ENCODE data around the gene OARD1. TPM values are rescaled to one million over a fixed set of nuclear protein-coding genes. Genes with fewer than 3 reads are reported as not detected.
"Not testable (repeated sequence)": the region's sequence is repeated elsewhere in the genome, so short reads cannot be mapped to it uniquely, and the experiment has no call there.

The OARD1 gene
- total and polyA plus RNA-seq, 2 donors (not counting 1 experiment from before 2014, with no cell fraction given): 9.6 to 52.5 TPM

DNA sequence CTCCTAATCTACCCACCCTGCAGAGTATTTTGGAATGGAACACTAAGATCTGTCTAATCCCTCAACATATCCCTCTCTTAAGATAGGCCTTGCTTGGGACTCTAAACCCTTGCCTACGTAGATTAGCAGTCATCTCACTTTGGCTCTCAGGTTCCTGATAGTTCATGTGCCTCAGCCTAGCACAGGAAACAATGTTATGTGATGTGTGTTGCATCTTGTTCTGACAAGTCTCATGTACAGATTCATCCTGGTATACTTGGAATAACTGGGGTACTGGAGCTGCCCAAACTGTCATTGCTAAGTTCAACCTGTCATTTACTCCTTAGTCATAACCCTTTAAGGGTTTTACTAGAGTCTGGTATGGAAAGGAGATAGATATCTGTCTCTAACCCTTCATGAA is 47.9 kb upstream of the OARD1 start:
- ChIA-PET CTCF (no interaction called here), POLR2A (no interaction called here)
- WGBS (ENCODE audit: insufficient coverage): no CpG with 5 or more reads among the region's 1 CpG

GRCh38 chr6:41119508-41119907 is 47.4 kb upstream of the OARD1 start:
- Histone ChIP-seq H3K9me3 (ENCODE audit: control extremely low read depth in 1 of 3, control insufficient read depth in 2 of 3, insufficient read depth in 1 of 3, low read length in 2 of 3) (no peaks in the 10 kb centered on the region), H3K4me3 (ENCODE audit: control extremely low read depth in 1 of 5, extremely low read depth in 1 of 5, insufficient read depth in 1 of 5, low read depth in 2 of 5, low read length in 4 of 5) (no peak overlapping the region), H3K27me3 (replicated peaks in 1 of 4; ENCODE audit: control extremely low read depth in 1 of 4, control insufficient read depth in 3 of 4, insufficient read depth in 4 of 4, low read length in 3 of 4) (no peaks in the 10 kb centered on the region), H3K27ac (ENCODE audit: low read length in 2 of 2) (no peak overlapping the region), H3K4me1 (ENCODE audit: control insufficient read depth in 2 of 2, insufficient read depth in 2 of 2, low read length in 2 of 2) (no peaks in the 10 kb centered on the region), H3K79me2 (ENCODE audit: control insufficient read depth, insufficient read depth, low read length) (no peaks in the 10 kb centered on the region), H3K9ac (ENCODE audit: low read length) (no peak overlapping the region), H4K20me1 (ENCODE audit: control insufficient read depth, insufficient read depth, low read length, poor library complexity, severe bottlenecking) (no peaks in the 10 kb centered on the region), H2AFZ (ENCODE audit: insufficient read depth, low read depth, low read length, poor library complexity, severe bottlenecking) (no peak overlapping the region), H3K36me3 (replicated peaks in 1 of 2; ENCODE audit: control extremely low read depth in 1 of 2, control insufficient read depth in 1 of 2, extremely low read depth in 1 of 2, insufficient read depth in 2 of 2, low read length in 1 of 2) (peaks cover 3 to 12% of the 10 kb centered on the region in 2 experiments), H3K4me2 (replicated peaks; ENCODE audit: low read depth, low read length, poor library complexity, severe bottlenecking) (no peak overlapping the region)
- H3K9me3 Mint-ChIP-seq (ENCODE audit: insufficient read depth): no peaks in the 10 kb centered on the region
- ChIA-PET CTCF (no interaction called here), POLR2A (no interaction called here)
- TF ChIP-seq EZH2 (IDR thresholded peaks at IDR 0.05; ENCODE audit: borderline replicate concordance, insufficient read depth, low read depth, low read length, poor library complexity, severe bottlenecking): no peak
- TF ChIP-seq, protein P1, sequence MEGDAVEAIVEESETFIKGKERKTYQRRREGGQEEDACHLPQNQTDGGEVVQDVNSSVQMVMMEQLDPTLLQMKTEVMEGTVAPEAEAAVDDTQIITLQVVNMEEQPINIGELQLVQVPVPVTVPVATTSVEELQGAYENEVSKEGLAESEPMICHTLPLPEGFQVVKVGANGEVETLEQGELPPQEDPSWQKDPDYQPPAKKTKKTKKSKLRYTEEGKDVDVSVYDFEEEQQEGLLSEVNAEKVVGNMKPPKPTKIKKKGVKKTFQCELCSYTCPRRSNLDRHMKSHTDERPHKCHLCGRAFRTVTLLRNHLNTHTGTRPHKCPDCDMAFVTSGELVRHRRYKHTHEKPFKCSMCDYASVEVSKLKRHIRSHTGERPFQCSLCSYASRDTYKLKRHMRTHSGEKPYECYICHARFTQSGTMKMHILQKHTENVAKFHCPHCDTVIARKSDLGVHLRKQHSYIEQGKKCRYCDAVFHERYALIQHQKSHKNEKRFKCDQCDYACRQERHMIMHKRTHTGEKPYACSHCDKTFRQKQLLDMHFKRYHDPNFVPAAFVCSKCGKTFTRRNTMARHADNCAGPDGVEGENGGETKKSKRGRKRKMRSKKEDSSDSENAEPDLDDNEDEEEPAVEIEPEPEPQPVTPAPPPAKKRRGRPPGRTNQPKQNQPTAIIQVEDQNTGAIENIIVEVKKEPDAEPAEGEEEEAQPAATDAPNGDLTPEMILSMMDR (IDR thresholded peaks at IDR 0.05): no peak
- no peak overlapping the region for H3K4me3 Mint-ChIP-seq
- no peak overlapping the region for H3K27ac Mint-ChIP-seq
- intact Hi-C loops (cut with micrococcal nuclease): no loop called here
- H3K4me1 Mint-ChIP-seq: no peaks in the 10 kb centered on the region
- no CpG with 5 or more reads among the region's 1 CpG for WGBS (ENCODE audit: insufficient coverage)
- ATAC-seq (ENCODE audit: low read depth) (no peak), DNase-seq (no peak)
- H3K27me3 Mint-ChIP-seq: no peaks in the 10 kb centered on the region

More for the DNA sequence above, 47.9 kb upstream of the OARD1 start:
- H3K4me1 ChIP-seq (ENCODE audit: control insufficient read depth in 2 of 2, insufficient read depth in 2 of 2, low read length in 2 of 2): no peaks in the 10 kb centered on the region
- no peaks in the 10 kb centered on the region for H3K27me3 Mint-ChIP-seq
- H3K4me3 ChIP-seq (ENCODE audit: control extremely low read depth in 1 of 5, extremely low read depth in 1 of 5, insufficient read depth in 1 of 5, low read depth in 2 of 5, low read length in 4 of 5): no peak overlapping the region
- ATAC-seq (ENCODE audit: low read depth): no peak
- no peak for DNase-seq
- TF ChIP-seq EZH2 (IDR thresholded peaks at IDR 0.05; ENCODE audit: borderline replicate concordance, insufficient read depth, low read depth, low read length, poor library complexity, severe bottlenecking): no peak
- TF ChIP-seq, protein P1 (IDR thresholded peaks at IDR 0.05): no peak
- no peak overlapping the region for H3K9ac ChIP-seq (ENCODE audit: low read length)
- no peaks in the 10 kb centered on the region for H3K9me3 ChIP-seq (ENCODE audit: control extremely low read depth in 1 of 3, control insufficient read depth in 2 of 3, insufficient read depth in 1 of 3, low read length in 2 of 3)
- H3K4me1 Mint-ChIP-seq: no peaks in the 10 kb centered on the region
- H3K9me3 Mint-ChIP-seq (ENCODE audit: insufficient read depth): no peaks in the 10 kb centered on the region
- H3K79me2 ChIP-seq (ENCODE audit: control insufficient read depth, insufficient read depth, low read length): no peaks in the 10 kb centered on the region
- no peak overlapping the region for H3K27ac ChIP-seq (ENCODE audit: low read length in 2 of 2)
- no peak overlapping the region for H3K4me3 Mint-ChIP-seq
- no peak overlapping the region for H3K4me2 ChIP-seq (replicated peaks; ENCODE audit: low read depth, low read length, poor library complexity, severe bottlenecking)
- no peaks in the 10 kb centered on the region for H4K20me1 ChIP-seq (ENCODE audit: control insufficient read depth, insufficient read depth, low read length, poor library complexity, severe bottlenecking)
- no peak overlapping the region for H3K27ac Mint-ChIP-seq
- H3K27me3 ChIP-seq (replicated peaks in 1 of 4; ENCODE audit: control extremely low read depth in 1 of 4, control insufficient read depth in 3 of 4, insufficient read depth in 4 of 4, low read length in 3 of 4): no peaks in the 10 kb centered on the region
- H2AFZ ChIP-seq (ENCODE audit: insufficient read depth, low read depth, low read length, poor library complexity, severe bottlenecking): no peak overlapping the region
- intact Hi-C loops (cut with micrococcal nuclease): no loop called here
- peaks cover 3 to 12% of the 10 kb centered on the region in 2 experiments for H3K36me3 ChIP-seq (replicated peaks in 1 of 2; ENCODE audit: control extremely low read depth in 1 of 2, control insufficient read depth in 1 of 2, extremely low read depth in 1 of 2, insufficient read depth in 2 of 2, low read length in 1 of 2)

DNA sequence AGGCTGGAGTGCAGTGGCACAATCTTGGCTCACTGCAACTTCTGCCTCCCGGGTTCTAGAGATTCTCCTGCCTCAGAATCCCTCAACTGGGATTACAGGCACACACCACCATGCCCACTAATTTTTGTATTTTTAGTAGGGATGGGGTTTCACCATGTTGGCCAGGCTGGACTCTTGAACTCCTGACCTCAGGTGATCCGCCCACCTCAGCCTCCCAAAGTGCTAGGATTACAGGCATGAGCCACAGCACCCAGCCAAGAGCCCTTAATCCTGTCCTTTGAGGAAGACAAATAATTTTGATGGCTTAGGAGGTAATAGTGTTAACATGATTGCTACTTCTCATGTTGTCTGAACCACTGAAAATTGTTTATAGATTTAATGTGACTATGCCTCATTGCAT is 42.9 kb upstream of the OARD1 start:
- H3K9me3 ChIP-seq (ENCODE audit: control extremely low read depth in 1 of 3, control insufficient read depth in 2 of 3, insufficient read depth in 1 of 3, low read length in 2 of 3); H3K4me2 ChIP-seq (replicated peaks; ENCODE audit: low read depth, low read length, poor library complexity, severe bottlenecking); H3K36me3 ChIP-seq (replicated peaks in 1 of 2; ENCODE audit: control extremely low read depth in 1 of 2, control insufficient read depth in 1 of 2, extremely low read depth in 1 of 2, insufficient read depth in 2 of 2, low read length in 1 of 2); H3K27ac ChIP-seq (ENCODE audit: low read length in 2 of 2); H3K4me1 ChIP-seq (ENCODE audit: control insufficient read depth in 2 of 2, insufficient read depth in 2 of 2, low read length in 2 of 2); H3K4me3 Mint-ChIP-seq; H3K9ac ChIP-seq (ENCODE audit: low read length); H3K4me1 Mint-ChIP-seq; H3K27me3 ChIP-seq (replicated peaks in 1 of 4; ENCODE audit: control extremely low read depth in 1 of 4, control insufficient read depth in 3 of 4, insufficient read depth in 4 of 4, low read length in 3 of 4); intact Hi-C loops (cut with micrococcal nuclease); DNase-seq; H3K27me3 Mint-ChIP-seq; H3K79me2 ChIP-seq (ENCODE audit: control insufficient read depth, insufficient read depth, low read length); H3K27ac Mint-ChIP-seq; H2AFZ ChIP-seq (ENCODE audit: insufficient read depth, low read depth, low read length, poor library complexity, severe bottlenecking); ATAC-seq (ENCODE audit: low read depth); H3K4me3 ChIP-seq (ENCODE audit: control extremely low read depth in 1 of 5, extremely low read depth in 1 of 5, insufficient read depth in 1 of 5, low read depth in 2 of 5, low read length in 4 of 5); POLR2A ChIA-PET; H4K20me1 ChIP-seq (ENCODE audit: control insufficient read depth, insufficient read depth, low read length, poor library complexity, severe bottlenecking); H3K9me3 Mint-ChIP-seq (ENCODE audit: insufficient read depth): not testable (repeated sequence)
- WGBS (ENCODE audit: insufficient coverage): no CpG with 5 or more reads among the region's 2 CpGs
- CTCF ChIA-PET: interaction anchor here (1.0 kb wide), 1 partner anchor 12 kb away, joined by 4 read pairs; no protein-coding TSS in a partner anchor

Data from B cell (primary cell).